Body of pancreas (tissue), 4 donors: ENCODE measurements around the gene SPARCL1.

Experiments used
- POLR2A ChIP-seq, 3 donors: fragments of 450-650 bp; IDR thresholded peaks; one replicate each; pipeline ENCODE4 v1.6.1; 2016; ENCODE audit warnings: antibody characterized with exemption in 3 of 3, mild to moderate bottlenecking in 2 of 3
- TF ChIP-seq, protein P1 (sequence below), 7 experiments: fragments of 450-650 bp in 4 of 7; fragments of 200-600 bp in 3 of 7; sonication (generic) in 3 of 7; IDR thresholded peaks; one replicate each; pipeline ENCODE4 v1.5.1; 2016 to 2019; ENCODE audit warnings: antibody characterized with exemption in 7 of 7

DNA sequence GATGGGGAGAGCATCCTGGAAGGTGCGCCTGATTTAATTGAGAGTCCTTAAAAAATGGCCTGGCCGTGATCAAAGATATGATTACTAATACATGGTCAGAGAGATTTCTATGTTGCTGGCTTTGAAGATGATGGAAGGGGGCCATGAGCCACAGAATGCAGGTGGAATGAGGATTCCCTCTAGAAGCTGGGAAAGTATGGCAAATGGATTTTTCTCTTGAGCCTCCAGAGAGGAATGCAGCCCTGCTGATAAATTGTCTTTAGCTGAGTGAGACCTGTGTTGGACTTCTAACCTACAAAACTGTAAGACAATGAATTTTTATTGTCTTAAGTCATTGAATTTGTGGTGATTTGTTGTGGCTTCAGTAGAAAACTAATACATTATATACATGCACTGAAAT lies 99.1 kb downstream of the SPARCL1 start:
- TF ChIP-seq, protein P1, sequence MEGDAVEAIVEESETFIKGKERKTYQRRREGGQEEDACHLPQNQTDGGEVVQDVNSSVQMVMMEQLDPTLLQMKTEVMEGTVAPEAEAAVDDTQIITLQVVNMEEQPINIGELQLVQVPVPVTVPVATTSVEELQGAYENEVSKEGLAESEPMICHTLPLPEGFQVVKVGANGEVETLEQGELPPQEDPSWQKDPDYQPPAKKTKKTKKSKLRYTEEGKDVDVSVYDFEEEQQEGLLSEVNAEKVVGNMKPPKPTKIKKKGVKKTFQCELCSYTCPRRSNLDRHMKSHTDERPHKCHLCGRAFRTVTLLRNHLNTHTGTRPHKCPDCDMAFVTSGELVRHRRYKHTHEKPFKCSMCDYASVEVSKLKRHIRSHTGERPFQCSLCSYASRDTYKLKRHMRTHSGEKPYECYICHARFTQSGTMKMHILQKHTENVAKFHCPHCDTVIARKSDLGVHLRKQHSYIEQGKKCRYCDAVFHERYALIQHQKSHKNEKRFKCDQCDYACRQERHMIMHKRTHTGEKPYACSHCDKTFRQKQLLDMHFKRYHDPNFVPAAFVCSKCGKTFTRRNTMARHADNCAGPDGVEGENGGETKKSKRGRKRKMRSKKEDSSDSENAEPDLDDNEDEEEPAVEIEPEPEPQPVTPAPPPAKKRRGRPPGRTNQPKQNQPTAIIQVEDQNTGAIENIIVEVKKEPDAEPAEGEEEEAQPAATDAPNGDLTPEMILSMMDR (IDR thresholded peaks at IDR 0.05) = no peak
- TF ChIP-seq POLR2A (IDR thresholded peaks at IDR 0.05) = no peak
